Epithelial cell of proximal tubule (primary cell): ENCODE measurements around the gene PRR18. TPM values are rescaled to one million over a fixed set of nuclear protein-coding genes. Genes with fewer than 3 reads are reported as not detected.
"Not testable (repeated sequence)": the region's sequence is repeated elsewhere in the genome, so short reads cannot be mapped to it uniquely, and the experiment has no call there.

Experiments
- DNase-seq: peaks from one replicate; pipeline ENCODE4 v3.0.0-alpha.2; 2011; ENCODE audit warnings: low read depth
- H3K4me3 ChIP-seq: 2 replicates; pipeline ENCODE4 v1.5.1; 2011; ENCODE audit warnings: low read depth, mild to moderate bottlenecking, low read length
- CTCF ChIP-seq: conservative IDR thresholded peaks from 2 replicates; pipeline ENCODE4 v1.5.1; 2012; ENCODE audit warnings: low read depth, mild to moderate bottlenecking, low read length
- total RNA-seq: library from RNA; depleted of rRNA; stranded (reverse); fragments of >200 nt; gene quantifications from 2 replicates; pipeline ENCODE4 v1.2.3, GENCODE V29; 2015

The PRR18 gene
- total RNA-seq, 1 donor from 2014 or later, result not detected

- peak; percentile 31 for DNase-seq
- no peak for TF ChIP-seq CTCF
- H3K4me3 ChIP-seq, result peak overlapping the region; percentile 8
Observed at GRCh38 chr6:166351715-166352285, 43.6 kb upstream of the PRR18 start.

- no peak for TF ChIP-seq CTCF
- no peak for DNase-seq
Observed at GRCh38 chr6:166348305-166348949, 40.2 kb upstream of the PRR18 start.

GRCh38 chr6:166346965-166347364 is 38.8 kb upstream of the PRR18 start:
- TF ChIP-seq CTCF, result no peak
- H3K4me3 ChIP-seq, result no peak overlapping the region
- DNase-seq, result no peak

More at GRCh38 chr6:166348305-166348949, 40.2 kb upstream of the PRR18 start:
- no peak overlapping the region for H3K4me3 ChIP-seq

DNA sequence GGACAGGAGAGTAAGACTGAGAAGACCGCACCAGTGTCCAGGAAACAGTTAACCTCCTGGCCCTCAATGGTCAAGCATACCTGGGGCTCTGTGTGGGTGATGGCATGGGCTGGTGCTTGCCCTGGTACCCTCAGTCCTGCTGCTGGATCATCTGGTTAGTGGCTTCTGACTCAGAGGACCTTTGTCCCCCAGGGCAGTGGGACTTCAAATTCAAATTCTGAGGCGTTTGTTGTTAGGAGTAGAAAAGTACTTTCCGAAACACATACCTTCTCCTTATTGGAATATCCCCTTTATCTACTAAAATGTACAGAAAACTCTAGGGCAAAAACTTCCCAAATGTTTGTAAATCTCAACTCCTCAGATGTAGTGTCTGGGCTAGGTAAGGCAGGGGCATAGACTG is 38.3 kb upstream of the PRR18 start:
- DNase-seq, result no peak
- no peak for TF ChIP-seq CTCF
- H3K4me3 ChIP-seq, result no peak overlapping the region

- DNase-seq, H3K4me3 ChIP-seq: not testable (repeated sequence)
Observed at GRCh38 chr6:166345672-166346071, 37.5 kb upstream of the PRR18 start.

DNA sequence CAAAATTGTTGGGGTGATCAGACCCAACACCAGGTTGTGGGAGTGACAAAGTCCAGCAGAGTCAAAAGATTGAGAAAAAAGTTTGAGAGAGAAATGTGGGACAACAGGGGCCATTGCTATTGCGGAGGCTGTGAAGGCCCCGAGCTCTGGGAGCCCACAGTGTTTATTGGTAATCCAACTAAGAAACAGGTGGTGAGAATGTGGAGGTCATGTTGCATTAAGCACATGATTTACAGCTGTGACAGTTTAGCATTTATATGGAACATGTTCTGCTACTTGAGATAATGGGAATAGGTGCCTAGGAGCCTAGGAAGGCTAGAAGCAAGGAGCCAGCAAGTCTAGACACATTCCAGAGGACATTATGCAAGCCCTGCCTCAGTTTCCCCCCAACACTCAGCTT is 36.7 kb upstream of the PRR18 start:
- not testable (repeated sequence) for DNase-seq, H3K4me3 ChIP-seq

DNA sequence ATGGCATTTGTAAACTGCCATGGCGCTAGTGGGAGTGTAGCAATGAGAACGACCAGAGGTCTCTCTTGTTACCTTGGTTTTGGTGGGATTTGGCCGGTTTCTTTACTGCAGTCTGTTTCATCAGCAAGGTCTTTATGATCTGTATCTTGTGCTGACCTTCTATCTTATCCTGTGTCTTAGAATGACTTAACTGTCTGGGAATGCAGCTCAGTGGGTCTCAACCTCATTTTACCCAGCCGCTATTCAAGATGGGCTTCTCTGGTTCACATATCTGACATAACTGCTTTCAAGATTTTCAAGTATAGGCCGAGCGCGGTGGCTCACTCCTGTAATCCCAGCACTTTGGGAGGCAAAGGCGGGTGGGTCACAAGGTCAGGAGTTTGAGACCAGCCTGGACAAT is 36.0 kb upstream of the PRR18 start:
- no peak for DNase-seq

More for the DNA sequence above, 36.0 kb upstream of the PRR18 start:
- TF ChIP-seq CTCF, result no peak
- no peak overlapping the region for H3K4me3 ChIP-seq
